Naive thymus-derived CD4-positive, alpha-beta T cell (primary cell): ENCODE results near the gene MRPL4. TPM values are rescaled to one million over a fixed set of nuclear protein-coding genes. Genes with fewer than 3 reads are reported as not detected.

Source experiments
- ATAC-seq: fragments of 150-1000 bp; cut with Tn5 transposase; 2 replicates; pipeline ENCODE4 v1.10.0; 2021; ENCODE audit warnings: mild to moderate bottlenecking, moderate library complexity
- CTCF ChIA-PET: fragments of 350-600 bp; sonication (Branson Sonifier 250); formaldehyde crosslinking; loops from one replicate; lab custom pipeline; 2021; ENCODE audit warnings: antibody characterized with exemption; lab: Charles Lee
- POLR2A ChIA-PET: fragments of 350-600 bp; sonication (Branson Sonifier 250); formaldehyde crosslinking; loops from one replicate; lab custom pipeline; 2021; ENCODE audit warnings: antibody characterized with exemption, inconsistent platforms; lab: Charles Lee
- DNase-seq, 9 donors: peaks; one replicate each; pipeline versions ENCODE4 v3.0.0 to v3.0.0-alpha.2; 2020 to 2022; ENCODE audit warnings: mixed read lengths in 1 of 9
- H3K27ac ChIP-seq: one replicate; pipeline ENCODE4 v1.7.0; 2013; ENCODE audit warnings: mild to moderate bottlenecking, low read depth, low read length, moderate library complexity
- H3K27me3 ChIP-seq, 2 donors: one replicate each; pipeline ENCODE4 v1.7.0; 2013; ENCODE audit warnings: low read length in 2 of 2, mild to moderate bottlenecking in 2 of 2, moderate library complexity in 2 of 2; ENCODE audit not compliant: control insufficient read depth in 2 of 2, insufficient read depth in 2 of 2
- H3K36me3 ChIP-seq, 3 experiments: 1 replicate in 2 of 3; 2 replicates in 1 of 3; pipeline ENCODE4 v1.7.0; 2013; ENCODE audit warnings: low read length in 3 of 3, mild to moderate bottlenecking in 3 of 3, moderate library complexity in 1 of 3; ENCODE audit not compliant: insufficient read depth in 3 of 3, control insufficient read depth in 2 of 3
- H3K4me1 ChIP-seq, 2 donors: one replicate each; pipeline ENCODE4 v1.7.0; 2013; ENCODE audit warnings: low read length in 2 of 2, mild to moderate bottlenecking in 2 of 2, moderate library complexity in 1 of 2; ENCODE audit not compliant: control insufficient read depth in 2 of 2, insufficient read depth in 2 of 2
- H3K4me3 ChIP-seq: 2 replicates; pipeline ENCODE4 v1.7.0; 2013; ENCODE audit warnings: mild to moderate bottlenecking, low read length
- H3K9me3 ChIP-seq, 3 experiments: 1 replicate in 2 of 3; 2 replicates in 1 of 3; pipeline ENCODE4 v1.7.0; 2013; ENCODE audit warnings: low read length in 3 of 3; ENCODE audit not compliant: control insufficient read depth in 2 of 3
- H3K27ac Mint-ChIP-seq, 9 donors: one replicate each; pipeline ENCODE4 v1.8.0; 2020 to 2022; ENCODE audit warnings: mixed read lengths in 9 of 9, mild to moderate bottlenecking in 8 of 9, moderate library complexity in 5 of 9, inconsistent platforms in 2 of 9
- H3K27me3 Mint-ChIP-seq, 5 donors: one replicate each; pipeline ENCODE4 v1.8.0; 2021 to 2022; ENCODE audit warnings: mixed read lengths in 5 of 5, mild to moderate bottlenecking in 1 of 5
- H3K36me3 Mint-ChIP-seq, 5 donors: one replicate each; pipeline ENCODE4 v1.8.0; 2020 to 2022; ENCODE audit warnings: mixed read lengths in 5 of 5, mild to moderate bottlenecking in 3 of 5, inconsistent platforms in 1 of 5
- H3K4me1 Mint-ChIP-seq, 7 donors: one replicate each; pipeline ENCODE4 v1.8.0; 2020 to 2022; ENCODE audit warnings: mixed read lengths in 7 of 7, mild to moderate bottlenecking in 3 of 7, inconsistent platforms in 1 of 7
- H3K4me3 Mint-ChIP-seq, 10 donors: one replicate each; pipeline ENCODE4 v1.8.0; 2020 to 2022; ENCODE audit warnings: mild to moderate bottlenecking in 10 of 10, mixed read lengths in 10 of 10, moderate library complexity in 6 of 10, inconsistent platforms in 2 of 10
- H3K9me3 Mint-ChIP-seq, 11 donors: one replicate each; pipeline ENCODE4 v1.8.0; 2020 to 2022; ENCODE audit warnings: mixed read lengths in 11 of 11, mild to moderate bottlenecking in 4 of 11, inconsistent platforms in 1 of 11, moderate library complexity in 1 of 11
- intact Hi-C, 2 donors: fragments of 100-400 bp; cut with micrococcal nuclease; formaldehyde crosslinking; loops; one replicate each; pipeline ENCODE4 v1.15.1; 2023
- polyA plus RNA-seq, 2 donors: library from polyadenylated mRNA; unstranded; fragments of 300-500 nt; fragmentation: Illumina TruSeq; gene quantifications; one replicate each; pipeline ENCODE4 v1.2.3, GENCODE V29; 2021
- total RNA-seq, 6 experiments: library from RNA in 5 of 6; stranded (reverse) in 5 of 6; gene quantifications; 1 replicate in 5 of 6; 2 replicates in 1 of 6; pipeline ENCODE4 v1.2.3 and lab custom pipeline; 2021 to 2026

MRPL4 gene
- total and polyA plus RNA-seq, 7 experiments from 2014 or later = 24.9 to 70.5 (median 40.7) TPM

DNA sequence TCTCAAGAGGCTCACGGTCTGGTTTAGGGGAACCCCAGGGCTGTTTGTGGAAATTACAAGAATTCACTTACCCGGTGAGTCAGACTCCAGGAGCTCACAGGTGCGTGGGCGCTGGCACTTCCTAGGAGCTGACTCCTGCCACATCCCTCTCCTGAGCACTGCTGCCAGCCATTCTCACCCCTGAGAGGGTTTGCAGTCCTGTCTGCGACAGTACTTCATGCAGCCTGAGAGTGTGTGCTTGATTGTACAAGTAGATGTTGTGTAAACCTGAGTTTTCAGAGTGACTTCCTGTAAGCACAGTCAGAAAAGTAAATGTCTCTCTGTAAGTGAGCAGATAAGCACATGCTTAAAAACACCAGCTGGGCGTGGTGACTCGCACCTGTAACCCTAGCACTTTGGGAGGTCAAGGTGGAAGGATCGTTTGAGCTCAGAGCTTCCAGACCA lies 8.1 kb downstream of the MRPL4 start:
- no peaks in the 10 kb centered on the region for H3K4me1 ChIP-seq
- H3K4me3 ChIP-seq = no peak overlapping the region
- H3K9me3 ChIP-seq = no peaks in the 10 kb centered on the region
- Mint-ChIP-seq H3K4me1 (peaks cover 0 to 27% (median 4%) of the 10 kb centered on the region in 7 donors), H3K4me3 (peak overlapping the region in 1 of 10 donors; percentile 68), H3K9me3 (no peaks in the 10 kb centered on the region), H3K27me3 (no peaks in the 10 kb centered on the region), H3K27ac (peak overlapping the region in 1 of 9 donors; percentile 87), H3K36me3 (peaks cover 13 to 27% (median 16%) of the 10 kb centered on the region in 5 donors)
- H3K27me3 ChIP-seq = no peaks in the 10 kb centered on the region
- DNase-seq = peak in 1 of 9 donors; percentile 77
- no peak for ATAC-seq
- ChIA-PET CTCF (interaction anchor here (0.7 to 4.6 kb wide), 5 partner anchors 10 to 131 kb away, joined by 3 to 40 read pairs (median 13); partner anchors contain the start of gene ICAM1), POLR2A (interaction anchor here (0.6 to 0.8 kb wide), 3 partner anchors 19 to 128 kb away, joined by 3 read pairs; no protein-coding TSS in a partner anchor)
- H3K36me3 ChIP-seq = peaks cover 0 to 42% (median 6%) of the 10 kb centered on the region in 3 experiments
- intact Hi-C loops = no loop called here
- H3K27ac ChIP-seq = no peak overlapping the region

DNA sequence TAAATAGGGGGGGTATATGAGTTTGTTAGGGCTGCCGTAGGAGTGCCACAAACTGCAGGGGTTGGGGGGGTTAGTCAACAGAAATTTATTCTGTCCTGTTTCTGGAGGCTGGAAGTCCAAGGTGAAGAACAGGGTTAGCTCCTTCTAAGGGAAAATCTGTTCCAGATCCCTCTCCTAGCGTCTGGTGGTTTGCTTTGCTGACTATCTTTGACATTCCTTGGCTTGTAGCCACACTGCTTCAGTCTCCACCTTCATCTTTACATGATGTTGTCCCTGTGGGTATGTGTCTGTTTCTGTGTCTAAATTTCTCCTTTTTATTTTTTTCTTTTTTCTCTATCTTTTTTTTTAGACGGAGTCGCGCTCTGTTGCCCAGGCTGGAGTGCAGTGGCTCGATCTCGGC lies 10.8 kb downstream of the MRPL4 start:
- ChIA-PET POLR2A (no interaction called here), CTCF (interaction anchor here (0.7 to 1.1 kb wide), 3 partner anchors 126 to 322 kb away, joined by 3 to 8 read pairs (median 3); no protein-coding TSS in a partner anchor)

DNA sequence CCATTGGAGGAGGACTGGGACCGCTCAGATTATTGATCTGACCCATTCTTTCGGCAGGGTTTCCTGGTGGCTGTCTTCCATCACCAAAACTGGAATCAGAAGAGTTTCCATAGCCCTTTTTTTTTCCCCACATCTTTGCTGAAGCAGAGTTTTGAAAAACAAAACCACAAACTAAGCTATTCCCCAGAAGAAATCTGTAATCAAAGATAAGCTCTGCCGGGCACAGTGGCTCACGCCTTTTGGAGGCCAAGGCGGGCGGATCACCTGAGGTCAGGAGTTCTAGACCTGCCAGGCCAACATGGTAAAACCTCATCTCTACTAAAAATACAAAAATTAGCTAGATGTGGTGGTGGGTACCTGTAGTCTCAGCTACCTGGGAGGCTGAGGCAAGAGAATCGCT lies 14.7 kb downstream of the MRPL4 start:
- ChIA-PET POLR2A (no interaction called here), CTCF (interaction anchor here (0.6 to 6.4 kb wide), 6 partner anchors 24 to 137 kb away, joined by 3 to 146 read pairs (median 4); partner anchors contain the start of gene CDC37)
- ATAC-seq (no peak), DNase-seq (no peak)
- no peak overlapping the region for H3K4me3 ChIP-seq
- peaks cover 7 to 8% of the 10 kb centered on the region in 2 donors for H3K4me1 ChIP-seq
- no peaks in the 10 kb centered on the region for H3K27me3 ChIP-seq
- H3K27ac ChIP-seq = no peak overlapping the region
- Mint-ChIP-seq H3K4me1 (peaks cover 3 to 23% (median 9%) of the 10 kb centered on the region in 7 donors), H3K27ac (no peak overlapping the region), H3K36me3 (peaks cover 0 to under 1% (median 0%) of the 10 kb centered on the region in 5 donors), H3K4me3 (no peak overlapping the region), H3K9me3 (no peaks in the 10 kb centered on the region), H3K27me3 (no peaks in the 10 kb centered on the region)
- H3K9me3 ChIP-seq = no peaks in the 10 kb centered on the region
- intact Hi-C loops = no loop called here
- H3K36me3 ChIP-seq = no peaks in the 10 kb centered on the region

More for the DNA sequence above, 10.8 kb downstream of the MRPL4 start:
- Histone ChIP-seq H3K4me3 (no peak overlapping the region), H3K36me3 (peaks cover 0 to 20% (median 6%) of the 10 kb centered on the region in 3 experiments), H3K9me3 (no peaks in the 10 kb centered on the region), H3K4me1 (no peaks in the 10 kb centered on the region), H3K27ac (no peak overlapping the region), H3K27me3 (no peaks in the 10 kb centered on the region)
- H3K4me1 Mint-ChIP-seq = peaks cover 0 to 25% (median 0%) of the 10 kb centered on the region in 7 donors
- no peaks in the 10 kb centered on the region for H3K9me3 Mint-ChIP-seq
- H3K27me3 Mint-ChIP-seq = no peaks in the 10 kb centered on the region
- no peak overlapping the region for H3K4me3 Mint-ChIP-seq
- no peak for DNase-seq
- no peak overlapping the region for H3K27ac Mint-ChIP-seq
- ATAC-seq = no peak
- H3K36me3 Mint-ChIP-seq = peaks cover 0 to 13% (median 0%) of the 10 kb centered on the region in 5 donors
- intact Hi-C loops = no loop called here

DNA sequence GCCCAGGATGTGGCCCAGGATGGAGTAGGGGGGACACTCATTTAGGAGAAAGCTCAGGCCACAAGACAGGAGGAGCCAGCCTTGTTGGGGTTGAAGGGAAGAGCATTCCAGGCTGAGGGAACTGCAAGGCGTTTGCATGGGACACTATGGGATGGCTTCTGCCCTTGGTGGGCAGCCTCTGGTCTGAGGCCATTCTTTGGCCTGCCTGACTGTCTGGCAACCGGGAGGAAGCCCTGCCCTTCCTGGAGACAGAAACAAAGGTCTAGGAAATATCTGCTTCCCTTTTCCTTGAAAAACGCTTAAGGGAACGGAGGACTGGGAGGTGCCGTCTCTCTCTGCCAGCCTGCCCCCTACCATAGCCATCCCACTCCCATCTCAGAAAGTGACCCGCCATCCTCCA lies 16.1 kb downstream of the MRPL4 start:
- POLR2A ChIA-PET = no interaction called here
- peaks cover 0 to 1% (median 0%) of the 10 kb centered on the region in 5 donors for H3K36me3 Mint-ChIP-seq

DNA sequence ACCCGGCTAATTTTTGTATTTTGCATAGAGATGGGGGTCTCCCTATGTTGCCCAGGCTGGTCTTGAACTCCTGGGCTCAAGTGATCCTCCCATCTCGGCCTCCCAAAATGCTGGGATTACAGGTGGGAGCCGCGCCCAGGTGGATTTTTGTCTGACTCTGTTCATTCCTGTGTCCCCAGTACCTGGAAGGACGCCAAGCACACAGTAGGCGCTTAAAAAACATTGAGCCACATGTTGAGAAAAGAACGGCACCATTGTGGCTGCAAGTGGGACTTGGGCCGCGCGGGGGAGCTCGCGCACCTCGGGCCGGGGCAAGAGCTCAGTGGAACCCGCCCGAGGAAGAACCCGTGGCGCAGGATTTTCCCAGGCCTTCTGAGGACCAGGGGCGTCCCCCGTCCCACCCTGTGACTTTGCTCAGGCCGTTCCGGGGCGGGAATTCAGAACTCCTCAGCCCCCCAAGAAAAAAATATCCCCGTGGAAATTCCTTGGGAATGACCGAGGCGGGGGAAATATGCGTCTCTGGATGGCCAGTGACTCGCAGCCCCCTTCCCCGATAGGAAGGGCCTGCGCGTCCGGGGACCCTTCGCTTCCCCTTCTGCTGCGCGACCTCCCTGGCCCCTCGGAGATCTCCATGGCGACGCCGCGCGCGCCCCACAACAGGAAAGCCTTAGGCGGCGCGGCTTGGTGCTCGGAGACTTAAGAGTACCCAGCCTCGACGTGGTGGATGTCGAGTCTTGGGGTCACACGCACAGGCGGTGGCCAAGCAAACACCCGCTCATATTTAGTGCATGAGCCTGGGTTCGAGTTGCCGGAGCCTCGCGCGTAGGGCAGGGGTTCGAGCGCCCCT lies 17.5 kb downstream of the MRPL4 start:
- peaks cover 7 to 13% of the 10 kb centered on the region in 2 donors for H3K4me1 ChIP-seq
- no peaks in the 10 kb centered on the region for H3K9me3 ChIP-seq
- POLR2A ChIA-PET = interaction anchor here (1.3 to 3.5 kb wide), 8 partner anchors 18 to 123 kb away, joined by 4 to 31 read pairs (median 6); partner anchors contain the start of genes ICAM5, MRPL4 and TYK2
- Mint-ChIP-seq H3K27me3 (no peaks in the 10 kb centered on the region), H3K27ac (peak overlapping the region; percentile 79 to 96 (median 88)), H3K4me3 (peak overlapping the region; percentile 80 to 88 (median 86)), H3K36me3 (peaks cover 0 to 6% (median 3%) of the 10 kb centered on the region in 5 donors), H3K4me1 (peaks cover 8 to 39% (median 23%) of the 10 kb centered on the region in 7 donors), H3K9me3 (no peaks in the 10 kb centered on the region)
- intact Hi-C loops = loop anchor here (1.0 to 5.0 kb wide), 9 partner anchors 10 to 298 kb away; partner anchors contain the start of genes RAVER1 (in 2 of the 2), TYK2 (in 2 of the 2), CDKN2D (in 1 of the 2) and ICAM3 (in 1 of the 2)
- DNase-seq (peak; percentile 69 to 92 (median 85)), ATAC-seq (peak; percentile 68)
- peaks cover 0 to 1% (median 0%) of the 10 kb centered on the region in 3 experiments for H3K36me3 ChIP-seq
- no peaks in the 10 kb centered on the region for H3K27me3 ChIP-seq
- peak overlapping the region; percentile 78 for H3K4me3 ChIP-seq
- H3K27ac ChIP-seq = peak overlapping the region; percentile 75
- CTCF ChIA-PET = interaction anchor here (0.5 to 6.4 kb wide), 23 partner anchors 9 to 1692 kb away, joined by 3 to 146 read pairs (median 4); partner anchors contain the start of genes FDX2, ICAM4, MYO1F and TYK2

More for the DNA sequence above, 16.1 kb downstream of the MRPL4 start:
- peaks cover 3 to 34% (median 18%) of the 10 kb centered on the region in 7 donors for H3K4me1 Mint-ChIP-seq
- DNase-seq (no peak), ATAC-seq (no peak)
- no peaks in the 10 kb centered on the region for H3K9me3 ChIP-seq
- H3K4me3 Mint-ChIP-seq = peak overlapping the region in 2 of 10 donors; percentile 54 to 69
- H3K9me3 Mint-ChIP-seq = no peaks in the 10 kb centered on the region
- intact Hi-C loops = no loop called here
- H3K27ac ChIP-seq = no peak overlapping the region
- H3K4me3 ChIP-seq = no peak overlapping the region
- no peaks in the 10 kb centered on the region for H3K27me3 Mint-ChIP-seq
- peaks cover 7 to 13% of the 10 kb centered on the region in 2 donors for H3K4me1 ChIP-seq
- H3K27ac Mint-ChIP-seq = no peak overlapping the region
- no peaks in the 10 kb centered on the region for H3K27me3 ChIP-seq
- CTCF ChIA-PET = interaction anchor here (1.1 to 6.4 kb wide), 3 partner anchors 73 to 123 kb away, joined by 3 to 146 read pairs (median 32); no protein-coding TSS in a partner anchor
- no peaks in the 10 kb centered on the region for H3K36me3 ChIP-seq

DNA sequence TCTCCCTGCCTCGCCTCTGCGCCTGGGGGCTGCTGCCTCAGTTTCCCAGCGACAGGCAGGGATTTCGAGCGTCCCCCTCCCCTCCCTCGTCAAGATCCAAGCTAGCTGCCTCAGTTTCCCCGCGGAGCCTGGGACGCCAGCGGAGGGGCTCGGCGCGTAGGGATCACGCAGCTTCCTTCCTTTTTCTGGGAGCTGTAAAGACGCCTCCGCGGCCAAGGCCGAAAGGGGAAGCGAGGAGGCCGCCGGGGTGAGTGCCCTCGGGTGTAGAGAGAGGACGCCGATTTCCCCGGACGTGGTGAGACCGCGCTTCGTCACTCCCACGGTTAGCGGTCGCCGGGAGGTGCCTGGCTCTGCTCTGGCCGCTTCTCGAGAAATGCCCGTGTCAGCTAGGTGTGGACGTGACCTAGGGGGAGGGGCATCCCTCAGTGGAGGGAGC lies 18.2 kb downstream of the MRPL4 start:
- POLR2A ChIA-PET = interaction anchor here (0.7 to 3.5 kb wide), 11 partner anchors 16 to 128 kb away, joined by 3 to 31 read pairs (median 6); partner anchors contain the start of genes ICAM4, ICAM5, MRPL4 and RAVER1
- peak in 5 of 9 donors; percentile 28 to 86 (median 39) for DNase-seq

More for the DNA sequence above, 18.2 kb downstream of the MRPL4 start:
- peak; percentile 76 for ATAC-seq
- Mint-ChIP-seq H3K27ac (peak overlapping the region; percentile 79 to 96 (median 88)), H3K4me3 (peak overlapping the region; percentile 80 to 88 (median 86)), H3K36me3 (peaks cover 0 to 11% (median 3%) of the 10 kb centered on the region in 5 donors), H3K27me3 (no peaks in the 10 kb centered on the region), H3K4me1 (peaks cover 8 to 44% (median 23%) of the 10 kb centered on the region in 7 donors), H3K9me3 (no peaks in the 10 kb centered on the region)
- intact Hi-C loops = loop anchor here (1.0 to 5.0 kb wide), 4 partner anchors 19 to 297 kb away; partner anchors contain the start of genes TYK2 (in 2 of the 2), CDKN2D (in 1 of the 2), ICAM5 (in 1 of the 2) and KRI1 (in 1 of the 2)
- H3K36me3 ChIP-seq = peaks cover 0 to 7% (median 0%) of the 10 kb centered on the region in 3 experiments
- peaks cover 7 to 13% of the 10 kb centered on the region in 2 donors for H3K4me1 ChIP-seq
- peak overlapping the region; percentile 78 for H3K4me3 ChIP-seq
- no peaks in the 10 kb centered on the region for H3K27me3 ChIP-seq
- no peaks in the 10 kb centered on the region for H3K9me3 ChIP-seq
- CTCF ChIA-PET = interaction anchor here (0.5 to 6.4 kb wide), 21 partner anchors 8 to 1116 kb away, joined by 3 to 146 read pairs (median 6); partner anchors contain the start of genes ICAM4 and TYK2
- peak overlapping the region; percentile 75 for H3K27ac ChIP-seq
